Measurements from ENCODE around the gene CFAP57. TPM values are rescaled to one million over a fixed set of nuclear protein-coding genes. Genes with fewer than 3 reads are reported as not detected.
"Not testable (repeated sequence)": the region's sequence is repeated elsewhere in the genome, so short reads cannot be mapped to it uniquely, and the experiment has no call there.

CFAP57 gene
- total RNA-seq, 2 donors from 2014 or later, result 0.36 to 0.76 TPM

DNA sequence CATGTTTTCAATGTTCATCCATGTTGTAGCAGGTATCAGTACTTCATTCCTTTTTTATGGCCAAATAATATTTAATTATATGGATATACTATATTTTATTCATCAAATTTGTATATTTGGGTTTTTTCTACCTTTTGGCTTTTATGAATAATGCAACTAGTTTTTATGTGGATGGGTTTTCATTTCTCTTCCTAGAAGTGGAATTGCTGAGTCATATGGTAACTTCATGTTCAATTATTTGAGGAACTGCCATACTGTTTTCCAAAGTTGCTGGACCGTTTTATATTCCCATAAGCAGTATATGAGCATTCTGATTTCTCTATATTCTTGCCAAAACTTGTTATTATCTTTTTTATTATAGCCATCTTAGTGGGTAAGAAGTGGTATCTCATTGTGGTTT is 16.0 kb downstream of the CFAP57 start:
- Mint-ChIP-seq H3K4me3 (no peak overlapping the region), H3K27me3 (ENCODE audit: low read depth) (no peaks in the 10 kb centered on the region), H3K9me3 (peaks cover 2 to 13% of the 10 kb centered on the region in 2 donors), H3K4me1 (ENCODE audit: low read depth) (no peaks in the 10 kb centered on the region), H3K36me3 (ENCODE audit: insufficient read depth in 2 of 2) (peaks cover 2 to 9% of the 10 kb centered on the region in 2 donors), H3K27ac (no peak overlapping the region)
- no peak for DNase-seq
- no peak for ATAC-seq (replicated peaks in 1 of 2)

GRCh38 chr1:43194509-43194908 is 22.4 kb downstream of the CFAP57 start:
- no peak for DNase-seq
- H3K27me3 Mint-ChIP-seq (ENCODE audit: low read depth), result peaks cover 8% of the 10 kb centered on the region
- peaks cover 5 to 13% of the 10 kb centered on the region in 2 donors for H3K9me3 Mint-ChIP-seq
- no peak overlapping the region for H3K4me3 Mint-ChIP-seq
- no peaks in the 10 kb centered on the region for H3K4me1 Mint-ChIP-seq (ENCODE audit: low read depth)
- H3K27ac Mint-ChIP-seq, result no peak overlapping the region
- H3K36me3 Mint-ChIP-seq (ENCODE audit: insufficient read depth in 2 of 2), result peaks cover 6 to 10% of the 10 kb centered on the region in 2 donors
- ATAC-seq (replicated peaks in 1 of 2), result no peak

GRCh38 chr1:43197343-43198127 is 25.4 kb downstream of the CFAP57 start:
- H3K9me3 Mint-ChIP-seq, result peaks cover 3 to 4% of the 10 kb centered on the region in 2 donors
- peaks cover 4% of the 10 kb centered on the region in 2 donors for H3K36me3 Mint-ChIP-seq (ENCODE audit: insufficient read depth in 2 of 2)

DNA sequence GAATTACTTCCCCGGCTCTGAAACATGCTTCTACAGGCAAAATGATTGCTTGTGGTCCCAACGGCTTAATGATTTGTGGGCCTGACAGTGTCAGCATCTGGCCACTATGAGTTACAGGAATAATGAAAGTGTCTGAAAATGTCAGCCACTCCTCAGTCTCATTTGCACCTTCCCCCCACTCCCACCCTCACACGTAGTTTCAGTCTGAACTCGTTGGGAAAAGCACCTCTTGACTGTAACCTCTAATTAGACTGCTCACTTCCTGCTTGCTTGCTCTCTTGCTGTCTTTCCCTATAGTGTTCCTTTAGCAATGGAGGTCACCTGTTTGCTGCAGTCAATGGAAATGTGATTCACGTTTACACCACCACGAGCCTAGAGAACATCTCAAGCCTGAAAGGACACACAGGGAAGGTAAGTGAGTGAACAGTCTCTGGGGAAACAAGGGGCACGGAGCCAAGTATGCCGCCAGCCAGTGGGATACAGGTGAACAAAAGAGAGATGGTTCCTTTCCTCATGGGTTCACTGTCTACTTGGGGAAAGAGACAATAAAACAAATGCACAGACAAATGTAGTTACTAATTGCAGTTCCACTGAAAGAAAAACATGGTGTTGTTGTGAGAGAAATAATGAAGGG is 27.1 kb downstream of the CFAP57 start:
- no peak overlapping the region for H3K27ac Mint-ChIP-seq
- peaks cover 2 to 4% of the 10 kb centered on the region in 2 donors for H3K36me3 Mint-ChIP-seq (ENCODE audit: insufficient read depth in 2 of 2)
- ATAC-seq (replicated peaks in 1 of 2) (peak in 1 of 2 donors; percentile 81), DNase-seq (peak in 1 of 2 donors; percentile 20)
- H3K9me3 Mint-ChIP-seq, result peaks cover 2 to 4% of the 10 kb centered on the region in 2 donors
- no peak overlapping the region for H3K4me3 Mint-ChIP-seq
- H3K27me3 Mint-ChIP-seq (ENCODE audit: low read depth), result peaks cover 5% of the 10 kb centered on the region
- no peaks in the 10 kb centered on the region for H3K4me1 Mint-ChIP-seq (ENCODE audit: low read depth)

More at GRCh38 chr1:43197343-43198127, 25.4 kb downstream of the CFAP57 start:
- ATAC-seq (replicated peaks in 1 of 2) (no peak), DNase-seq (no peak)
- no peaks in the 10 kb centered on the region for H3K4me1 Mint-ChIP-seq (ENCODE audit: low read depth)
- no peak overlapping the region for H3K27ac Mint-ChIP-seq
- peaks cover 8% of the 10 kb centered on the region for H3K27me3 Mint-ChIP-seq (ENCODE audit: low read depth)
- no peak overlapping the region for H3K4me3 Mint-ChIP-seq

DNA sequence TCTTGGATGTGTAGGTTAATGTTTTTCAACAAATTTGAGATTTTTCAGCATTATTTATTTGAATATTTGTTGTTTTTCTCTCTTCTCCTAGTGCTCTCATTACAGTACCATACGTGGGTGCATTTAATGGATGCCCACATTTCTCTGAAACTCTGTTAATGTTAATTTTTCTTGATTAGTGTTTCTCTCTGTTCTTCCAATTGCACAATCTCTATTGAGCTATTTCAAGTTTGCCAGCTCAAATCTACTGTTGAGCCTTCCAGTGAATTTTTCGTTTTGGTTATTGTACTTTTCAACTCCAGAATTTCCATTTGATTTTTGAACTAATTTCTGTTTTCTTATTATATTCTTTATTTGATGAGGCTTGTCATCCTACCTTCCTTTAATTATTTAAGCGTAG is 31.7 kb downstream of the CFAP57 start:
- peaks cover 0 to 3% of the 10 kb centered on the region in 2 donors for H3K36me3 Mint-ChIP-seq (ENCODE audit: insufficient read depth in 2 of 2)
- no peak for DNase-seq
- no peak for ATAC-seq (replicated peaks in 1 of 2)

GRCh38 chr1:43204394-43204793 is 32.3 kb downstream of the CFAP57 start:
- H3K27ac Mint-ChIP-seq, result no peak overlapping the region
- H3K4me1 Mint-ChIP-seq (ENCODE audit: low read depth), result peaks cover 4% of the 10 kb centered on the region
- H3K36me3 Mint-ChIP-seq (ENCODE audit: insufficient read depth in 2 of 2), result peaks cover 0 to 3% of the 10 kb centered on the region in 2 donors
- DNase-seq (no peak), ATAC-seq (replicated peaks in 1 of 2) (peak in 1 of 2 donors; percentile 28)
- peaks cover 0 to 2% of the 10 kb centered on the region in 2 donors for H3K9me3 Mint-ChIP-seq
- H3K4me3 Mint-ChIP-seq, result peak overlapping the region in 1 of 2 donors; percentile 17
- peaks cover 10% of the 10 kb centered on the region for H3K27me3 Mint-ChIP-seq (ENCODE audit: low read depth)

More for the DNA sequence above, 31.7 kb downstream of the CFAP57 start:
- Mint-ChIP-seq H3K27ac (no peak overlapping the region), H3K4me1 (ENCODE audit: low read depth) (peaks cover 4% of the 10 kb centered on the region), H3K27me3 (ENCODE audit: low read depth) (peaks cover 10% of the 10 kb centered on the region), H3K4me3 (no peak overlapping the region), H3K9me3 (peaks cover 0 to 2% of the 10 kb centered on the region in 2 donors)

- Mint-ChIP-seq H3K9me3 (peaks cover 0 to 2% of the 10 kb centered on the region in 2 donors), H3K27ac (no peak overlapping the region), H3K4me3 (no peak overlapping the region), H3K27me3 (ENCODE audit: low read depth) (peaks cover 19% of the 10 kb centered on the region), H3K36me3 (ENCODE audit: insufficient read depth in 2 of 2) (peaks cover 0 to 3% of the 10 kb centered on the region in 2 donors), H3K4me1 (ENCODE audit: low read depth) (peaks cover 4% of the 10 kb centered on the region)
- ATAC-seq (replicated peaks in 1 of 2), result no peak
- no peak for DNase-seq
These were observed 33.5 kb downstream of the CFAP57 start for GRCh38 chr1:43205671-43206070.

DNA sequence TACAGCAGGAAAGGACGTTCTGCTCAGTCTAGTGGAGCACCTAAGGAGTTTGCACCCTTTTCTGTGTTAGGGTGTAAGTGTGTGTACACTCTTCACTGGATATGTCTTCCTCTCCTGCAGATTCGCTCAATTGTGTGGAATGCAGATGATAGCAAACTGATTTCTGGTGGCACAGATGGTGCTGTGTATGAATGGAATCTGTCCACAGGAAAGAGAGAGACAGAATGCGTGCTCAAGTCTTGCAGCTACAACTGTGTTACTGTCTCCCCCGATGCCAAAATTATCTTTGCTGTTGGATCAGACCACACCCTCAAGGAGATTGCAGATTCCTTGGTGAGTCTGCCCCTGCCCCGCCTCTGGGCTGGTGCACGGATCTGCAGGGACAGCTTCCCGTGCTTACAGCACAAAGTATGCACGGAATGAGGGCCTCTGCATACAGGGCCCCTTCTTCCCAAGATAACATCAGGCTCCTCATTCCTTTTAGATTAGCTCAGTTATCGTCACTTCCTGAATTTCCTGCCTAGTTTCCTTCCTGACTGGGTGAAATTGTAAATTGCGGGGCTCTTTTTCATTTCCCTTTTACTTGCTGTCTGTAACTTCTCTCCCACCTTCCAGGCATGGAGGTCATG is 34.6 kb downstream of the CFAP57 start:
- Mint-ChIP-seq H3K4me1 (ENCODE audit: low read depth) (peaks cover 4% of the 10 kb centered on the region), H3K9me3 (peaks cover 0 to 2% of the 10 kb centered on the region in 2 donors), H3K27me3 (ENCODE audit: low read depth) (peaks cover 19% of the 10 kb centered on the region), H3K4me3 (no peak overlapping the region), H3K36me3 (ENCODE audit: insufficient read depth in 2 of 2) (peaks cover 0 to 3% of the 10 kb centered on the region in 2 donors), H3K27ac (no peak overlapping the region)
- DNase-seq, result no peak
- no peak for ATAC-seq (replicated peaks in 1 of 2)

GRCh38 chr1:43207229-43207853 is 35.2 kb downstream of the CFAP57 start:
- Mint-ChIP-seq H3K27ac (no peak overlapping the region), H3K36me3 (ENCODE audit: insufficient read depth in 2 of 2) (peaks cover 0 to 3% of the 10 kb centered on the region in 2 donors), H3K9me3 (peaks cover 0 to 2% of the 10 kb centered on the region in 2 donors), H3K4me1 (ENCODE audit: low read depth) (peaks cover 4% of the 10 kb centered on the region), H3K4me3 (no peak overlapping the region), H3K27me3 (ENCODE audit: low read depth) (peaks cover 19% of the 10 kb centered on the region)
- ATAC-seq (replicated peaks in 1 of 2) (no peak), DNase-seq (no peak)

- H3K27ac Mint-ChIP-seq; ATAC-seq (replicated peaks in 1 of 2); DNase-seq; H3K4me1 Mint-ChIP-seq (ENCODE audit: low read depth); H3K9me3 Mint-ChIP-seq; H3K36me3 Mint-ChIP-seq (ENCODE audit: insufficient read depth in 2 of 2); H3K4me3 Mint-ChIP-seq: not testable (repeated sequence)
- peaks cover 19% of the 10 kb centered on the region for H3K27me3 Mint-ChIP-seq (ENCODE audit: low read depth)
These were observed 36.1 kb downstream of the CFAP57 start for GRCh38 chr1:43208277-43208676.

DNA sequence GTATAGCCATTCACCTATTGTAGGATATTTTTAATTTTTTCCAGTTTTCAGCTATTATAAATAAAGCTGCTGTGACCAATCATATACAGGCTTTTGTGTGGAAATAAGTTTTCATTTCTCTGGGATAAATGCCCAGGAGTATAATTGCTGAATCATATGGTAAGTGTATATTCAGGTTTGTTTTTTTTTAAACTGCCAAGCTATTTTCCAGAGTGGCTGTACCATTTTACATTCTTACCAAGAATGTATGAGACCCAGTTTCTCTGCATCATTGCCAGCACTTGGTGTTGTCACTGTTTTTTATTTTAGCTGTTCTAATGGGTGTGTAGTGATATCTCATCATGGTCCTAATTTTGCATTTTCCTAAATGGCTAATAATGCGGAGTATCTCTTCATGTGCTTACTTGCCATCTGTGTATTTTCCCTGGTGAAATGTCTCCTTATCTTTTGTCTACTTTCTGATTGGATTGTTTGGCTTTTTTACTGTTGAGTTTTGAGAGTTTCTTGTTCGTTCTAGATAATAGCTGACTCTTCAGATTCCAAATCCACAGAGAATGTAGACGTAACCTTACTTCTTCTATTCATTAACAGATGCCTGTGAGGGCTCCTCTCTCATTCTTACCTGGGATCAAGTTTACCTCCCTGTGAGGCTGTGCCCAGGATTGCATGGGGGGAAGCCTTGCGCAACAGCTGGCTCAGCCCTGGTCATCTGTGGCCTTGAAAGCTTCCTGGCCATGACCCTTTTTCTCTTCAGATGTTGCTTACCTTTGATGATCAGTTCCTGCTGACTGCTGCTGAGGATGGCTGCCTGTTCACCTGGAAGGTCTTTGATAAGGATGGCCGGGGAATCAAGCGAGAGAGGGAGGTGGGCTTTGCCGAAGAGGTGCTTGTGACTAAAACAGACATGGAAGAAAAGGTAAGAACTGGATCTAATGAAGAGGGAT is 42.6 kb downstream of the CFAP57 start:
- DNase-seq (no peak), ATAC-seq (replicated peaks in 1 of 2) (no peak)
- Mint-ChIP-seq H3K4me3 (no peak overlapping the region), H3K27me3 (ENCODE audit: low read depth) (peaks cover 8% of the 10 kb centered on the region), H3K9me3 (no peaks in the 10 kb centered on the region), H3K27ac (no peak overlapping the region), H3K4me1 (ENCODE audit: low read depth) (no peaks in the 10 kb centered on the region), H3K36me3 (ENCODE audit: insufficient read depth in 2 of 2) (no peaks in the 10 kb centered on the region)

DNA sequence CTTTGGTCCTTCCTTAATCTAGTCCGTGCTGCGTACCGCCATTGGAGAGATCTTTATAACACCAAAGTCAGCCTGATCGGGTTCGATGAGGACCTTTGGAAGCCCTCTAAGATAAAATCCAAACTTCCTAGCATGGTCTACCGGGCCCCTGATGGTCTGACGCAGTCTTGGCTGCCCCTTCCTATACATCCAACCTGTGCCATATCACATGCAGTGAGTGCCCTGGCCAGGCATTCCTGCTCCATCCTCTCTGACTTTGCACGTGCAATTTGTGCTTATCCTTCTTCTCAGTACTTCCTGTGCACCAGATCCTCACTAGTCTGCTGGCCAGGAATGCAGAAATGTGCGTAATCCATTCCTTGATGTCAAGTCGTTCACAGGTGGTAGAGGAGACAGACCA is 45.6 kb downstream of the CFAP57 start:
- ATAC-seq (replicated peaks in 1 of 2) (no peak), DNase-seq (no peak)
- H3K27me3 Mint-ChIP-seq (ENCODE audit: low read depth), result no peaks in the 10 kb centered on the region
- peaks cover 11% of the 10 kb centered on the region for H3K4me1 Mint-ChIP-seq (ENCODE audit: low read depth)
- H3K4me3 Mint-ChIP-seq, result no peak overlapping the region
- H3K36me3 Mint-ChIP-seq (ENCODE audit: insufficient read depth in 2 of 2), result no peaks in the 10 kb centered on the region
- no peak overlapping the region for H3K27ac Mint-ChIP-seq
- no peaks in the 10 kb centered on the region for H3K9me3 Mint-ChIP-seq
